ENCODE data around the gene LIM2.
A peak's percentile ranks its signal among the peaks of the same experiment; 100 is the strongest.

LIM2 gene

GRCh38 chr19:51366389-51367254 lies 21.2 kb downstream of the LIM2 start:
- peak; percentile 69 to 99 (median 96) for DNase-seq

GRCh38 chr19:51365965-51366388 lies 21.8 kb downstream of the LIM2 start, which contains the start of gene ETFB:
Gene ETFB, minus strand, starts transcription at chr19:51366388. Its CDS starts 62 bp downstream, at chr19:51366326.
- DNase-seq: peak in 1 of 58 donors; percentile 59

DNA sequence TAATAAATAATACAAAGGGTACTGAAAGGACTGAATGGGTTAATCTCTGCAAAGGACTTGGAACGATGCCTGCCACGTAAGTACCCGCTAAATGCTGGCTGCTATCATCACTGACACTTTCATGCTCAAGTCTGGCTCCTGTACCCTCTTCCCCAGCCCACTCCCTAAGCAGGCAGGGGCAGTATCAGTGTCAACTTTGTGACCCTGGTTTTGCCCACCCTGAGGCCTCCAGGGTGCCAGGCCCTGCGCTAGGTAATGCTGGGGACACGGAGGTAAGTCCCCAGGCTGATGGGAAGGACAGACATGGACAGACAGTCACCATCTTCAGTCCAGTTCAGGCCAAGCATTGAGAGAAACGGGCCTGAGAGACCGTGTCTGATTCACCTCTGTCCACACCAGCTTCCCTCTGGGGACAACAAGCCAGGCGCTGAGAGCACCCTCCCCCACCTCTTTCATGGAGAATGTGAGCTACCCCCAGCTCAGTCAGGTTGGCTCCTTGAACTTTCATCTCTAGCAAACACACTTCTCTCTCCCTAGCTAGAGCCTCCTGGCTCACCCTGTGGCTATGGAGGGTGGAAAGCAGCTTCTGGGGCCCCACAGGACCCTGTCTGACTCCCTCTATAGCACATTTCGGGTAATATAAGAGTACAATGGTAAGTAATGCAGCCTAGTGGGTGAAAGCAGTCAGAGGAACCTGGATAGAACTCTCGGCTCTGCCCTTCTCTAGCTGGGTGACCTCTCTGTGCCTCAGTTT lies 22.4 kb downstream of the LIM2 start:
- DNase-seq: peak in 16 of 58 donors; percentile 9 to 52 (median 32)

DNA sequence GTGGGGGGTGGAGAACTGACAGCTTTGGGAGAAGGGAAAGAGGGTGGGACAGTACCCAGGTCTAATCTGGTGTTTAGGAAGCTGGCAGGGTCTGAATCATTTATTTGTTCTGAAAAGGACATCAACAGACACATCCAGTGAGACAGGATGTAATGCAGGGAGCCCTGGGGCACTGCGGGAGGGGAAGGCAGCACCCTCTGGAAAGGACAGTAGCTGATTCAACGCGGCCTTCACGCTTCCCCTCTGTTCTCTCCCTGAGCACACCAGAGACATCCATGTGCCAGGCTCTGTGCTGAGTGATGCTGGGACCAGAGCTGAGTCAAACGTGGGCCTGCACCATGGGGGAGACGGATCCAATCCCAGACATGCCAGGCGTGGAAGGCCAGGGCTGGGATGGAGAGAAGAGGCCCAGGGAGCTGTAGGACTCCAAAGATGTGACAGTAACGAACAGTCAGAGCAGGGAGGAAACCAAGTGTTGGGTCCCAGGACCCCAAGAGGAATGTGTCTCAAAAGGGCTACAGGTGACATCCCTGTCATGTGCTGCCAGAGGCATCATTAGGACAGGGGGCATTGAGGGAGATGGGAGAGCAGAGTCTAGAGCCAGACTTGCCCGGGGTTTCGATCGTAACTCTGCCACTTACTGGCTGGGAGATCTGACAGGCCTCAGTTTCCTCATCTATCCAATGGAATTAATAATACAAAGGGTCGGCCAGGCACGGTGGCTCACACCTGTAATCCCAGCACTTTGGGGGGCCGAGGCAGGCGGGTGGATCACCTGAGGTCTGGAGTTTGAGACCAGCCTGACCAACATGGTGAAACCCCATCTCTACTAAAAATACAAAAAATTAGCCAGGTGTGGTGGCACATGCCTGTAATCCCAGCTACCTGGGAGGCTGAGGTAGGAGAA lies 23.3 kb downstream of the LIM2 start:
- peak in 18 of 58 donors; percentile 5 to 64 (median 38) for DNase-seq

GRCh38 chr19:51361239-51361638 lies 26.5 kb downstream of the LIM2 start:
- DNase-seq: no peak

DNA sequence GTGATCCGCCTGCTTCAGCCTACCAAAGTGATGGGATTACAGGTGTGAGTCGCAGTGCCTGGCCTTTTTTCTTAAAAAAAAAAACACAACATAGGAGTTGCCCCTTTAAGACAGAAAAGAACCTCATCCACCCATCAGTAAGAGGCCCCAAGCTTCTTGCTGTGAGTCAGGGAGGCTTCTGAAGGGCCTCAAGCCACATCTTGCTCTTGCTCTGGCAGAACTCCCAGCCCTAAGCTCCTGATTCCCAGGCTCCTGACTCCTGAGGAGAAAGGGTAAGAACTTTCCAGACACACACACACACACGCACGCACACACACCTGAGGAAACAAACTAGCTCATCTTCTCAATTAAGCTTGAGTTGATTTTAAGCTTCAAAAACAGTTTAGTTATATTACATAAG lies 28.5 kb downstream of the LIM2 start:
- peak in 1 of 58 donors; percentile 5 for DNase-seq

GRCh38 chr19:51357952-51358351 lies 29.8 kb downstream of the LIM2 start:
- no peak for DNase-seq

DNA sequence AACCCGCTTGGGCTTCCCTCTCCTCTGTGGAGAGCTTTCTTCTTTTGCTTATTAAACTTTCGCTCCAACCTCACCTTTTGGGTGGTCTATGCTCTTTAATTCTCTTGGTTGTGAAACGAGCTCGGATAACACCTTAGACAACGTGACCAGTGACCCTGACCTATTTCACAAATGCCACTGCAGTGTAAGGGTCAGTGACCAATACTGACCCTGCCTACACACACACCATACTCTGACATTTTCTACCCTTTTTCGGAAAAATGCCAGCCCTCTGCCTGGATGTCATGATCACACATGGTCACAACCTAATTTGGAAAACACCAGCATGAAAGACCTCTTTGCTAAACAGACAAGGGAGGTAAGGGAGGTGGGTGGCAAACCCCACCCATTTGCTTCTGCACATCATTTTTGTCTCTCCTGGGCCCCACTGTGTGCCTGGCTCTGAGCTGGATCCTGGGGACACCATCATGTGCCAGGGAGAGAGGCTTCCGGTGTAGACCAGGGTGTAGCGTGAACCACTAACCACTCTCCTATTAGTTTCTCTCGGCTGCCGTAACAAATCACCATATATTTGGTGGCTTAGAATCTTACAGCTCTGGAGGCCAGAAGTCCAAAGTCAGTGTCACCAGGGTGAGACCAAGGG lies 31.5 kb downstream of the LIM2 start:
- no peak for DNase-seq

- DNase-seq: peak in 32 of 58 donors; percentile 3 to 79 (median 34)
Observed at GRCh38 chr19:51354742-51355148, 33.0 kb downstream of the LIM2 start.

GRCh38 chr19:51354103-51354741 lies 33.6 kb downstream of the LIM2 start:
- DNase-seq: peak in 2 of 58 donors; percentile 9 to 10

DNA sequence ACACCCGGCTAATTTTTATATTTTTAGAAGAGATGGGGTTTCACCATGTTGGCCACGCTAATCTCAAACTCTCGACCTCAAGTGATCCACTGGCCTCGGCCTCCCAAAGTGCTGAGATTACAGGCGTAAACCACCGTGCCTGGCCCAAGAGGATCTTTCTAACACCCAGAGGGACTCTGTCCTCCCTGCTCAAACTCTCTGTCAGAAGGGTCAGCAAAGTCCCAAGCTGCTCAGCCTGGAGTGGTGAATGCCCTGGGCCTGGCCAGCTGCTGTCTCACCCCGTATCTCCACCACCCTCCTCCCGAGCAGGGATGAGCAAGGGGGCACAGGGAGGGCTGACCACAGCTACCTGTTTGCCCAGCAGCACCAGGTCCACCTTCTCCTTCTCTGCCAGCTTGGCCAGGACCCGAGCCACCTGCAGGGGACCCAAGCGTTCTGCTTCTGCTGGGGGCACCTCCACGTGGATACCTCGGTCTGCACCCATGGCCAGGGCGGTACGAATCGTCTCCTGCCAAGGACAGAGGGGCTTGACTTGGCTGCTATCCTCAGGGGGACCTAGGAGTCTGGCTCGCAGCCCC lies 34.9 kb downstream of the LIM2 start:
- no peak for DNase-seq

GRCh38 chr19:51351266-51351990 lies 36.3 kb downstream of the LIM2 start:
- DNase-seq: no peak

- no peak for DNase-seq
Observed at GRCh38 chr19:51347209-51347928, 40.4 kb downstream of the LIM2 start.

DNA sequence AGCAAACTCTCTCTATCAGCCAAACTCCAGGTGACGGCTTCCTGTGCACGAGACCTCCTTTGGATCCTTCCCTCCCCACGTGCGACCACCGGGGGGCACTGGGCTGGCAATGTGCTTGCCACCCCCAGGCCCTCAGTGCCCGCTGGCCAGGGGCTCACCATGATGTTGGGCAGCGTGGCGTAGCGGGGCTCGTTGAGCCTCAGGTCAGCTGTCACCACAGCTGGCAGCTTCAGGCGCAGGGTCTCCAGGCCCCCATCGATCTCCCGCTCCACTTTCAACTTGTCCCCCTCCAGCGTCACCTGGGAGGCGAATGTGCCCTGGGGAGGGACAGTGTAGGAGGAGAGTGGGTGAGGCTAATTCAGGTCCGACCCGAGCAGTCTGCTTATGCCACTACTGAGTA lies 41.0 kb downstream of the LIM2 start:
- no peak for DNase-seq

DNA sequence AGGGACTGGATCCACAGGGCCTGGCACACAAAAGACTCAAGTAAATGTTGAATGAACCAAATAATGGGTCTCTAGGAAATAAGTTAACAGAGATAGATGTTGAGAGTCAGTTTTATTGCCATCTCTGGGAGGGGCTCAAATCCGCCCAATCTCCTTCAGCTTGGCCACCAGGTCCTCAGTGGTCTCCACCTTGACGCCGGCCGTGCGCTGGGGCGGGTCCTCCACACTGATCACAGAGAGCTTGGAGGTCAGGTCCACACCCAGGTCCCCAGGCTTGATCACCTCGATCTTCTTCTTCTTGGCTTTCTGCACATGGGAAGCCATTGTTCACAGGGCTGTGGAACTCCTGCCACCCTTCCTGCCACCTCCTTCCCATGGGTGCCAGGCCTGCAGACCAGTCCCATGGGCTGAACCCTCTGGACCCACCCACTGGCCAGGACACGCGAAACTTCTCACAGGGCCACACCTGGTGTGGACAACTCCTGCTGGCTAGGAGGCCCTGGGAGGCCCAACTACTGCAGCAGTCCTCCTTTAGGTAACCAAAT lies 42.6 kb downstream of the LIM2 start:
- DNase-seq: no peak

DNA sequence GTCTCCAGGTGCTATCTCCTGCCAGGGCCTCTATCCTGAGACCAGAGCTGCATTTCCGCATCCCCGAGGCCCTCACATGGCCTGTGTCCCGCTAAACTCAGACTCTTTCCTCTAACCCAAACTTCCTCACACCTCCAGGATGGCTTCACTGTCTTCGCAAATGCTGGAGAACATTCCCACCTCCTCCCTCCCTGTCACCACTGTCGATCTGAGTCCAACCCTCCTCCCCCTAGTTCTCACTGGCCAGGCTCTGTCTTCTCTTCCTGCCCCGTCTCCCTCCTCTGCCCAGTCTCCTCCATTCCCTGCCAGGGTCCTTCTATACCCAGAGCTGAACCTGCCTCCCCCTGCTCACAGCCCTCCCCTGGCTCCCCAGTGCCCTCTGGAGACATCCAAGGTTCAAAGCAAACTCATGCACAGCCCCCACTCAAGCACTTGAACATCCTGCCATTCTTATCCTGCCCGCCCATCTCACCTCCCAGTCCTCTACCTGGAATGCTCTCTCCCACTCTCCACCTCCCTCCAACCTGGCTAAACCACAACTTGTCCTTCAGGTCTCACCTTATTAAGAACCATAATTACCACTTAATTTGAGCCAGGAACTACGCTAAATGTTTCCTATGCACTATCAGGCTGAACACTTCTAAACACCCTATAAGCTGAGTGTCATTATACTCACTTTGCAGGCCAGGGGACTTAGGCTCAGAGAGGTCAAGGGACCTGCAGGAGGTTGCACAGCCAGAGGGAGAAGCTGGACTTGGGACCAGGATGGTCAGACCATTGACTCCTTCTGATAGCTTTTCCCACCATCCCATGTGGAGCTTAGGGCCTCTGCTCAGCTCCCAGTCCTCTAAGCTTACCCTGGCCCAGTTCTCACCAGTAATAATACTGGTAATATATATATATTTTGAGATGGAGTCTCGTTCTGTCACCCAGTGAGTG lies 44.9 kb downstream of the LIM2 start:
- DNase-seq: no peak
